8988T (cell line): ENCODE data around the gene COL12A1.

Source experiments
- DNase-seq: peaks from one replicate; pipeline ENCODE4 v3.0.0; 2011

Gene COL12A1

GRCh38 chr6:75176076-75176582 is 29.7 kb downstream of the COL12A1 start:
- DNase-seq, result no peak

- no peak for DNase-seq
Observed at GRCh38 chr6:75171986-75172385, 33.9 kb downstream of the COL12A1 start.

- DNase-seq, result no peak
Observed at GRCh38 chr6:75171567-75171966, 34.3 kb downstream of the COL12A1 start.

GRCh38 chr6:75170691-75171560 is 34.9 kb downstream of the COL12A1 start:
- DNase-seq, result no peak

GRCh38 chr6:75169689-75170586 is 35.9 kb downstream of the COL12A1 start:
- no peak for DNase-seq

GRCh38 chr6:75167851-75168250 is 38.0 kb downstream of the COL12A1 start:
- no peak for DNase-seq

- no peak for DNase-seq
Observed at GRCh38 chr6:75167325-75167724, 38.5 kb downstream of the COL12A1 start.

GRCh38 chr6:75166773-75167172 is 39.1 kb downstream of the COL12A1 start:
- DNase-seq, result no peak

GRCh38 chr6:75166236-75166635 is 39.6 kb downstream of the COL12A1 start:
- no peak for DNase-seq

GRCh38 chr6:75158176-75158575 is 47.7 kb downstream of the COL12A1 start:
- no peak for DNase-seq

GRCh38 chr6:75157336-75157735 is 48.5 kb downstream of the COL12A1 start:
- DNase-seq, result no peak

GRCh38 chr6:75156186-75156878 is 49.5 kb downstream of the COL12A1 start:
- no peak for DNase-seq

GRCh38 chr6:75155631-75156030 is 50.2 kb downstream of the COL12A1 start:
- DNase-seq, result no peak

GRCh38 chr6:75154973-75155372 is 50.9 kb downstream of the COL12A1 start:
- no peak for DNase-seq

- no peak for DNase-seq
Observed at GRCh38 chr6:75150685-75151412, 55.0 kb downstream of the COL12A1 start.

- no peak for DNase-seq
Observed at GRCh38 chr6:75149696-75150095, 56.2 kb downstream of the COL12A1 start.

- no peak for DNase-seq
Observed at GRCh38 chr6:75149240-75149639, 56.6 kb downstream of the COL12A1 start.

GRCh38 chr6:75147512-75147911 is 58.3 kb downstream of the COL12A1 start:
- DNase-seq, result no peak

- no peak for DNase-seq
Observed at GRCh38 chr6:75145976-75146375, 59.9 kb downstream of the COL12A1 start.

GRCh38 chr6:75145211-75145610 is 60.6 kb downstream of the COL12A1 start:
- DNase-seq, result no peak

GRCh38 chr6:75144386-75144785 is 61.5 kb downstream of the COL12A1 start:
- no peak for DNase-seq

- DNase-seq, result no peak
Observed at GRCh38 chr6:75143191-75143590, 62.7 kb downstream of the COL12A1 start.
